ENCODE data around the gene UVSSA. TPM values are rescaled to one million over a fixed set of nuclear protein-coding genes. Genes with fewer than 3 reads are reported as not detected.

UVSSA gene
- total and polyA plus RNA-seq, 5 donors from 2014 or later, result 2.1 to 42.9 (median 4.0) TPM

DNA sequence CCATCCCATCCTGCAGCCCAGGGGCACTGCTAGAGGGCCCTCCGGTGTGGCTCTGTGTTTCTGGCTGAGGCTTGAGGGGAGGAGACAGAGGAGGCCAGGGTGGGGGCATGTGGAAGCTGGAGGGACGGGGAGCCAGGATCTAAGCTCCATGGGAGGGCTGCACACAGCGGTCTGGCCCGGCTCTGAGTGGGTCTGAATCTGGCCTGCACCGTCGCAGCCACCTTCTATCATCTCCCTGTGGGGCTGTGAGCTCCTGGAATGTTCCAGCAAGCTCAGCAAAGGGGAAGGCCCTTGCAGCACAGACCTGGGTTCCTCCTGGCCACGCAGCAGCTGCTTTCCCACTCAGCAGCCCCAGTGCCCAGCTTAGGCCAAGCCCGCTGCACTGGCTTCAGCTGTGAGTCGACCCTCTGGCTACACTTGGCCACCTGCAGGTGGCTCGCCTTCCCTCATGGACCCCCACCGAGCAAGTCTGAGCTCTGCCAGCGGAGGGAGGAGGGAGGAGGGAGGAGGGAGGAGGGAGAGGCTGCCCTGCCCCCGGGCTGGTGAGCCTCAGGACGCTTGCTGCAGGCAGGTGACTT lies 53.9 kb downstream of the UVSSA start:
- no peak overlapping the region for H3K27ac ChIP-seq (ENCODE audit: insufficient read depth, low read length, poor library complexity, severe bottlenecking)
- H3K27me3 ChIP-seq (ENCODE audit: control insufficient read depth, insufficient read depth, low read length), result no peaks in the 10 kb centered on the region
- H3K9me3 ChIP-seq (ENCODE audit: control insufficient read depth in 2 of 2, low read length in 2 of 2), result peaks cover 0 to 21% of the 10 kb centered on the region in 2 experiments
- Mint-ChIP-seq H3K36me3 (no peaks in the 10 kb centered on the region), H3K27me3 (peaks cover 16% of the 10 kb centered on the region), H3K9me3 (peaks cover 0 to 7% (median 0%) of the 10 kb centered on the region in 7 donors), H3K4me1 (peaks cover 0 to 6% (median 3%) of the 10 kb centered on the region in 4 donors), H3K27ac (no peak overlapping the region), H3K4me3 (no peak overlapping the region)
- H3K4me1 ChIP-seq (ENCODE audit: control insufficient read depth, insufficient read depth, low read length, poor library complexity, severe bottlenecking), result peaks cover 6% of the 10 kb centered on the region
- DNase-seq (no peak), ATAC-seq (ENCODE audit: low read depth in 2 of 2) (no peak)
- no peak overlapping the region for H3K4me3 ChIP-seq (ENCODE audit: low read depth, low read length)
- H3K36me3 ChIP-seq (ENCODE audit: control insufficient read depth, insufficient read depth, low read length), result no peaks in the 10 kb centered on the region

GRCh38 chr4:1401409-1402020 lies 54.5 kb downstream of the UVSSA start:
- DNase-seq, result no peak
- H3K27me3 ChIP-seq (ENCODE audit: control insufficient read depth, insufficient read depth, low read length), result no peaks in the 10 kb centered on the region
- H3K9me3 Mint-ChIP-seq, result peaks cover 0 to 7% (median 0%) of the 10 kb centered on the region in 7 donors

DNA sequence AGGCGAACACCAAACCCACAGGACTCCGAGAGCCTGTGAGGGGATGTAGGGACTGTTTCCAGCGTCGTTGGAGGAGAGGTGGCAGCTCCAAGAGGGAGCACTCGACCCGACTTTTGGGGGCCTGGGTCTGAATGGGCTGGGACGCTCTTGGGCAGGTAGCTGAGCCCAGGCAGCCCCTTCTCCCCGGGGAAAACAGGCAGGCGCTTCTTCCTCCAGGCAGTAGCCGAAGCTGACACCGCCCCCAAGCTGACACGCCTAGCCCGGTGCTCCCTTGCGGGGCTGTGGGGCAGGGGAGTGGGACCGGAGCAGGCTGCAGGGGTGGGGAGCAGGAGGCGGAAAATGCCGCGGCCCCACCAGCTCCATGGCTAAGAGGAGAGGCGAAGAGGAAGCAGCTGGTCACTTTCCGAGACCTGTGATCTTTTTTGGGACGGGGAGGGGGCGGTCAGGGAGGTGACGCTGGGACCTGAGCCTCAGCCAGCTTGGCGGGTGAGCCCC lies 55.1 kb downstream of the UVSSA start:
- Mint-ChIP-seq H3K27ac (no peak overlapping the region), H3K27me3 (peaks cover 17% of the 10 kb centered on the region), H3K4me1 (peaks cover 0 to 7% (median 3%) of the 10 kb centered on the region in 4 donors), H3K4me3 (no peak overlapping the region), H3K36me3 (no peaks in the 10 kb centered on the region), H3K9me3 (peaks cover 0 to 4% (median 0%) of the 10 kb centered on the region in 7 donors)
- Histone ChIP-seq H3K27ac (ENCODE audit: insufficient read depth, low read length, poor library complexity, severe bottlenecking) (no peak overlapping the region), H3K9me3 (ENCODE audit: control insufficient read depth in 2 of 2, low read length in 2 of 2) (peaks cover 0 to 14% of the 10 kb centered on the region in 2 experiments), H3K27me3 (ENCODE audit: control insufficient read depth, insufficient read depth, low read length) (no peaks in the 10 kb centered on the region), H3K4me1 (ENCODE audit: control insufficient read depth, insufficient read depth, low read length, poor library complexity, severe bottlenecking) (peaks cover 6% of the 10 kb centered on the region), H3K4me3 (ENCODE audit: low read depth, low read length) (no peak overlapping the region), H3K36me3 (ENCODE audit: control insufficient read depth, insufficient read depth, low read length) (no peaks in the 10 kb centered on the region)
- no peak for DNase-seq
- ATAC-seq (ENCODE audit: low read depth in 2 of 2), result no peak

More at GRCh38 chr4:1401409-1402020, 54.5 kb downstream of the UVSSA start:
- Histone ChIP-seq H3K4me1 (ENCODE audit: control insufficient read depth, insufficient read depth, low read length, poor library complexity, severe bottlenecking) (peaks cover 6% of the 10 kb centered on the region), H3K9me3 (ENCODE audit: control insufficient read depth in 2 of 2, low read length in 2 of 2) (peaks cover 0 to 16% of the 10 kb centered on the region in 2 experiments), H3K36me3 (ENCODE audit: control insufficient read depth, insufficient read depth, low read length) (no peaks in the 10 kb centered on the region), H3K27ac (ENCODE audit: insufficient read depth, low read length, poor library complexity, severe bottlenecking) (no peak overlapping the region), H3K4me3 (ENCODE audit: low read depth, low read length) (no peak overlapping the region)
- Mint-ChIP-seq H3K4me1 (peaks cover 0 to 6% (median 3%) of the 10 kb centered on the region in 4 donors), H3K27ac (peak overlapping the region in 1 of 3 donors; percentile 66), H3K4me3 (peak overlapping the region in 1 of 4 donors; percentile 35), H3K36me3 (no peaks in the 10 kb centered on the region), H3K27me3 (peaks cover 16% of the 10 kb centered on the region)
- no peak for ATAC-seq (ENCODE audit: low read depth in 2 of 2)

GRCh38 chr4:1402516-1403091 lies 55.6 kb downstream of the UVSSA start:
- Histone ChIP-seq H3K4me3 (ENCODE audit: low read depth, low read length) (no peak overlapping the region), H3K27ac (ENCODE audit: insufficient read depth, low read length, poor library complexity, severe bottlenecking) (no peak overlapping the region), H3K27me3 (ENCODE audit: control insufficient read depth, insufficient read depth, low read length) (no peaks in the 10 kb centered on the region), H3K36me3 (ENCODE audit: control insufficient read depth, insufficient read depth, low read length) (no peaks in the 10 kb centered on the region), H3K9me3 (ENCODE audit: control insufficient read depth in 2 of 2, low read length in 2 of 2) (peaks cover 0 to 9% of the 10 kb centered on the region in 2 experiments), H3K4me1 (ENCODE audit: control insufficient read depth, insufficient read depth, low read length, poor library complexity, severe bottlenecking) (peaks cover 6% of the 10 kb centered on the region)
- Mint-ChIP-seq H3K4me1 (peaks cover 0 to 10% (median 3%) of the 10 kb centered on the region in 4 donors), H3K27me3 (peaks cover 22% of the 10 kb centered on the region), H3K9me3 (peaks cover 0 to 4% (median 0%) of the 10 kb centered on the region in 7 donors), H3K4me3 (no peak overlapping the region), H3K36me3 (no peaks in the 10 kb centered on the region), H3K27ac (no peak overlapping the region)
- ATAC-seq (ENCODE audit: low read depth in 2 of 2), result no peak
- no peak for DNase-seq

- peaks cover 0 to 8% of the 10 kb centered on the region in 2 experiments for H3K9me3 ChIP-seq (ENCODE audit: control insufficient read depth in 2 of 2, low read length in 2 of 2)
- no peak overlapping the region for H3K4me3 ChIP-seq (ENCODE audit: low read depth, low read length)
- no peak overlapping the region for H3K4me3 Mint-ChIP-seq
These were observed 56.2 kb downstream of the UVSSA start for GRCh38 chr4:1403177-1403583.

DNA sequence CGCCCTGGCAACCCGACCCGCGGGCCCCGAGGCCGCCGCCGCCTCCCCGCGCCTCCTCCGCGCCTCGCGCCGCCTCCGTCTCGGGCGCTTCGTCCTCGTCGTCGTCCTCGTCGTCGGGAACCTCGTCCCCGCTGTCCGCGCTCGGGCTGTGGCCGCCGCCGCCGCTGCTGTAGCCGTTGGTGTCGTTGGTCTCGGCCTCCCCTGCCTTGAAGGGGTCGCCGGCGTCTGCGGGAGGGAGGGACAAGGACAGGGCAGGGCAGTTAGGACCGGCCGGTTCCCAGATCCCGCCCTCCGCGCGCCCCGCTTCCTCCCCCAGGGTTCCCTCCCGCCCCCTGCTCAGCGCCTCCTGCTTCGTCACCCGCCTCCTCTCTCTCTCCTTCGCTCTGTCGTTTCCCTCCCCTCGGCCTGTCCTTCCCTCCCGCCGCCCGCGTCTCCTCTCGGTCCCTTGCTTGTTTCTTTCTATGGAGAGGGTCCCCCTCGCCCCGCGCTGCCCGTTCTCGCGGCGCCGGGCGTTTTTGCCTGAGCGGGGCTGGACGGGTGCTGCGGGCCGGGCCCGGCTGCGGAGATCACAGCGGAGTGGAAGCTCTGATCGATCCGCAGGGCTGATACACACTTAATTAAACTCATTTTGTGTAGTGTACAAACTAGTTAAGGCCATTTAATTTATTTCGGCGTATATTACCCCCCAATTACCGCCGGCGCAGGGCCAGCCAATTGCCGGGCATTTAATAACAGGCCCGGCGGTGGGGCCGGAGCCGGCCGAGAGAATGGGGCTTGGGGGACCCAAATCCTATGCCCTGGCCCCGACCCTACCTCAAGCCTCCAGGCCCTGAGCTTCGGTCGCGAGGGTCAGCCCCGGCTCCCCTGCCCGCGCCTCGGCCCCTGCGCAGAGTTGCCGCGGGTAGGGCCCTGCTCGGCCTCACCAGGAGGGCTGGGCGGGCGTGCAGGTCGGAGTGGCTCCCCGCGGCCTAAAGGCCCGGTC lies 56.9 kb downstream of the UVSSA start:
- peaks cover 0 to 16% (median 3%) of the 10 kb centered on the region in 4 donors for H3K4me1 Mint-ChIP-seq
- H3K4me3 Mint-ChIP-seq, result peak overlapping the region in 1 of 4 donors; percentile 60
- peaks cover 6% of the 10 kb centered on the region for H3K4me1 ChIP-seq (ENCODE audit: control insufficient read depth, insufficient read depth, low read length, poor library complexity, severe bottlenecking)
- H3K36me3 ChIP-seq (ENCODE audit: control insufficient read depth, insufficient read depth, low read length), result no peaks in the 10 kb centered on the region
- H3K27me3 ChIP-seq (ENCODE audit: control insufficient read depth, insufficient read depth, low read length), result peaks cover 3% of the 10 kb centered on the region
- peaks cover 32% of the 10 kb centered on the region for H3K27me3 Mint-ChIP-seq
- H3K27ac Mint-ChIP-seq, result no peak overlapping the region
- peaks cover 0 to 2% of the 10 kb centered on the region in 2 experiments for H3K9me3 ChIP-seq (ENCODE audit: control insufficient read depth in 2 of 2, low read length in 2 of 2)
- peaks cover 0 to 4% (median 0%) of the 10 kb centered on the region in 7 donors for H3K9me3 Mint-ChIP-seq
- H3K4me3 ChIP-seq (ENCODE audit: low read depth, low read length), result no peak overlapping the region
- DNase-seq, result no peak
- H3K36me3 Mint-ChIP-seq, result no peaks in the 10 kb centered on the region
- H3K27ac ChIP-seq (ENCODE audit: insufficient read depth, low read length, poor library complexity, severe bottlenecking), result no peak overlapping the region
- no peak for ATAC-seq (ENCODE audit: low read depth in 2 of 2)

More at GRCh38 chr4:1403177-1403583, 56.2 kb downstream of the UVSSA start:
- Mint-ChIP-seq H3K36me3 (no peaks in the 10 kb centered on the region), H3K27ac (no peak overlapping the region), H3K27me3 (peaks cover 25% of the 10 kb centered on the region), H3K4me1 (peaks cover 0 to 11% (median 3%) of the 10 kb centered on the region in 4 donors), H3K9me3 (peaks cover 0 to 4% (median 0%) of the 10 kb centered on the region in 7 donors)
- H3K27me3 ChIP-seq (ENCODE audit: control insufficient read depth, insufficient read depth, low read length), result no peaks in the 10 kb centered on the region
- H3K27ac ChIP-seq (ENCODE audit: insufficient read depth, low read length, poor library complexity, severe bottlenecking), result no peak overlapping the region
- DNase-seq (no peak), ATAC-seq (ENCODE audit: low read depth in 2 of 2) (no peak)
- H3K4me1 ChIP-seq (ENCODE audit: control insufficient read depth, insufficient read depth, low read length, poor library complexity, severe bottlenecking), result peaks cover 6% of the 10 kb centered on the region
- H3K36me3 ChIP-seq (ENCODE audit: control insufficient read depth, insufficient read depth, low read length), result no peaks in the 10 kb centered on the region
